ENCODE results near the gene YWHAG.
"Not testable (repeated sequence)": the region's sequence is repeated elsewhere in the genome, so short reads cannot be mapped to it uniquely, and the experiment has no call there.

Gene YWHAG

GRCh38 chr7:76363754-76364153 lies 5.0 kb upstream of the YWHAG start:
- DNase-seq; H3K27ac Mint-ChIP-seq; ATAC-seq; H3K9me3 Mint-ChIP-seq; H3K4me3 Mint-ChIP-seq; H3K27me3 Mint-ChIP-seq; H3K36me3 Mint-ChIP-seq (ENCODE audit: low read depth): not testable (repeated sequence)
- peaks cover 23% of the 10 kb centered on the region for H3K4me1 Mint-ChIP-seq

GRCh38 chr7:76359978-76360638 lies 1.3 kb upstream of the YWHAG start:
- H3K9me3 Mint-ChIP-seq: peaks cover 3% of the 10 kb centered on the region
- H3K27ac Mint-ChIP-seq: peak overlapping the region; percentile 87
- ATAC-seq: no peak
- H3K27me3 Mint-ChIP-seq: no peaks in the 10 kb centered on the region
- H3K4me3 Mint-ChIP-seq: peak overlapping the region; percentile 94
- no peak for DNase-seq
- H3K4me1 Mint-ChIP-seq: peaks cover 51% of the 10 kb centered on the region
- H3K36me3 Mint-ChIP-seq (ENCODE audit: low read depth): peaks cover 30% of the 10 kb centered on the region

- peak overlapping the region; percentile 94 for H3K4me3 Mint-ChIP-seq
- ATAC-seq (peak; percentile 99), DNase-seq (peak; percentile 92)
- peaks cover 4% of the 10 kb centered on the region for H3K9me3 Mint-ChIP-seq
- no peaks in the 10 kb centered on the region for H3K27me3 Mint-ChIP-seq
- peaks cover 37% of the 10 kb centered on the region for H3K36me3 Mint-ChIP-seq (ENCODE audit: low read depth)
- H3K4me1 Mint-ChIP-seq: peaks cover 50% of the 10 kb centered on the region
- H3K27ac Mint-ChIP-seq: peak overlapping the region; percentile 87
Measured at GRCh38 chr7:76359111-76359977, 553 bp upstream of the YWHAG start.

- peak overlapping the region; percentile 94 for H3K4me3 Mint-ChIP-seq
- ATAC-seq (peak; percentile 2), DNase-seq (peak; percentile 67)
- H3K27ac Mint-ChIP-seq: peak overlapping the region; percentile 97
- H3K4me1 Mint-ChIP-seq: peaks cover 48% of the 10 kb centered on the region
- peaks cover 4% of the 10 kb centered on the region for H3K9me3 Mint-ChIP-seq
- H3K27me3 Mint-ChIP-seq: no peaks in the 10 kb centered on the region
- H3K36me3 Mint-ChIP-seq (ENCODE audit: low read depth): peaks cover 43% of the 10 kb centered on the region
Measured at GRCh38 chr7:76358011-76358480, 745 bp downstream of the YWHAG start.

- ATAC-seq (no peak), DNase-seq (no peak)
- Mint-ChIP-seq H3K4me3 (peak overlapping the region; percentile 94), H3K27me3 (no peaks in the 10 kb centered on the region), H3K27ac (peak overlapping the region; percentile 97), H3K9me3 (peaks cover 4% of the 10 kb centered on the region), H3K4me1 (peaks cover 52% of the 10 kb centered on the region), H3K36me3 (ENCODE audit: low read depth) (peaks cover 47% of the 10 kb centered on the region)
Measured at GRCh38 chr7:76357475-76358010, 1.2 kb downstream of the YWHAG start.

- DNase-seq (no peak), ATAC-seq (no peak)
- Mint-ChIP-seq H3K4me3 (peak overlapping the region; percentile 94), H3K27ac (peak overlapping the region; percentile 97), H3K9me3 (peaks cover 4% of the 10 kb centered on the region), H3K27me3 (no peaks in the 10 kb centered on the region), H3K4me1 (peaks cover 59% of the 10 kb centered on the region), H3K36me3 (ENCODE audit: low read depth) (peaks cover 52% of the 10 kb centered on the region)
Measured at GRCh38 chr7:76356823-76357222, 2.0 kb downstream of the YWHAG start.

- H3K4me3 Mint-ChIP-seq: peak overlapping the region; percentile 27
- no peak for ATAC-seq
- peak overlapping the region; percentile 17 for H3K27ac Mint-ChIP-seq
- H3K9me3 Mint-ChIP-seq: peaks cover 4% of the 10 kb centered on the region
- H3K36me3 Mint-ChIP-seq (ENCODE audit: low read depth): peaks cover 59% of the 10 kb centered on the region
- no peak for DNase-seq
- peaks cover 66% of the 10 kb centered on the region for H3K4me1 Mint-ChIP-seq
- no peaks in the 10 kb centered on the region for H3K27me3 Mint-ChIP-seq
Measured at GRCh38 chr7:76356115-76356514, 2.7 kb downstream of the YWHAG start.

GRCh38 chr7:76354981-76355730 lies 3.6 kb downstream of the YWHAG start:
- Mint-ChIP-seq H3K9me3 (peaks cover 4% of the 10 kb centered on the region), H3K4me3 (peak overlapping the region; percentile 27), H3K27me3 (no peaks in the 10 kb centered on the region), H3K36me3 (ENCODE audit: low read depth) (peaks cover 68% of the 10 kb centered on the region), H3K27ac (peak overlapping the region; percentile 40), H3K4me1 (peaks cover 72% of the 10 kb centered on the region)
- DNase-seq (no peak), ATAC-seq (no peak)

GRCh38 chr7:76354516-76354915 lies 4.3 kb downstream of the YWHAG start:
- ATAC-seq: no peak
- H3K9me3 Mint-ChIP-seq: peaks cover 4% of the 10 kb centered on the region
- H3K4me3 Mint-ChIP-seq: no peak overlapping the region
- no peaks in the 10 kb centered on the region for H3K27me3 Mint-ChIP-seq
- no peak for DNase-seq
- H3K4me1 Mint-ChIP-seq: peaks cover 71% of the 10 kb centered on the region
- peaks cover 75% of the 10 kb centered on the region for H3K36me3 Mint-ChIP-seq (ENCODE audit: low read depth)
- no peak overlapping the region for H3K27ac Mint-ChIP-seq

GRCh38 chr7:76353744-76354143 lies 5.0 kb downstream of the YWHAG start:
- ATAC-seq: no peak
- H3K27ac Mint-ChIP-seq: no peak overlapping the region
- no peak overlapping the region for H3K4me3 Mint-ChIP-seq
- no peaks in the 10 kb centered on the region for H3K27me3 Mint-ChIP-seq
- peaks cover 78% of the 10 kb centered on the region for H3K36me3 Mint-ChIP-seq (ENCODE audit: low read depth)
- peaks cover 75% of the 10 kb centered on the region for H3K4me1 Mint-ChIP-seq
- peaks cover 4% of the 10 kb centered on the region for H3K9me3 Mint-ChIP-seq
- no peak for DNase-seq

- ATAC-seq (no peak), DNase-seq (no peak)
- Mint-ChIP-seq H3K36me3 (ENCODE audit: low read depth) (peaks cover 77% of the 10 kb centered on the region), H3K4me3 (no peak overlapping the region), H3K27ac (peak overlapping the region; percentile 16), H3K9me3 (peaks cover 4% of the 10 kb centered on the region), H3K4me1 (peaks cover 79% of the 10 kb centered on the region), H3K27me3 (no peaks in the 10 kb centered on the region)
Measured at GRCh38 chr7:76352193-76352592, 6.6 kb downstream of the YWHAG start.

- DNase-seq (no peak), ATAC-seq (no peak)
- H3K4me3 Mint-ChIP-seq: no peak overlapping the region
- H3K9me3 Mint-ChIP-seq: peaks cover 4% of the 10 kb centered on the region
- peaks cover 77% of the 10 kb centered on the region for H3K36me3 Mint-ChIP-seq (ENCODE audit: low read depth)
- peak overlapping the region; percentile 14 for H3K27ac Mint-ChIP-seq
- H3K27me3 Mint-ChIP-seq: no peaks in the 10 kb centered on the region
- H3K4me1 Mint-ChIP-seq: peaks cover 79% of the 10 kb centered on the region
Measured at GRCh38 chr7:76351372-76351771, 7.4 kb downstream of the YWHAG start.

GRCh38 chr7:76349313-76349885 lies 9.4 kb downstream of the YWHAG start:
- Mint-ChIP-seq H3K4me3 (no peak overlapping the region), H3K36me3 (ENCODE audit: low read depth) (peaks cover 72% of the 10 kb centered on the region), H3K27ac (peak overlapping the region; percentile 54), H3K4me1 (peaks cover 73% of the 10 kb centered on the region), H3K9me3 (no peaks in the 10 kb centered on the region), H3K27me3 (no peaks in the 10 kb centered on the region)
- no peak for ATAC-seq
- DNase-seq: no peak

- no peaks in the 10 kb centered on the region for H3K9me3 Mint-ChIP-seq
Measured at GRCh38 chr7:76347710-76348109, 11.1 kb downstream of the YWHAG start.

More at GRCh38 chr7:76347710-76348109, 11.1 kb downstream of the YWHAG start:
- no peak for ATAC-seq
- Mint-ChIP-seq H3K36me3 (ENCODE audit: low read depth) (peaks cover 77% of the 10 kb centered on the region), H3K4me3 (no peak overlapping the region), H3K4me1 (peaks cover 80% of the 10 kb centered on the region), H3K27ac (peak overlapping the region; percentile 62), H3K27me3 (no peaks in the 10 kb centered on the region)
- DNase-seq: no peak

Data from activated naive CD8-positive, alpha-beta T cell treated with anti-CD3 and anti-CD28 coated beads, Interleukin-2, amount 50 U/mL, for 24 hours (primary cell).